HepG2 (cell line): ENCODE measurements around the gene SPAAR. TPM values are rescaled to one million over a fixed set of nuclear protein-coding genes. Genes with fewer than 3 reads are reported as not detected.

Experiments
- ATAC-seq: fragments of 200-7000 bp; cut with Tn5 transposase; 3 replicates; pipeline ENCODE4 v1.9.1; 2020; ENCODE audit warnings: mild to moderate bottlenecking, moderate library complexity
- BruUV-seq: library from RNA; stranded (reverse); fragments of 400-500 nt; replicated peaks from 2 replicates; lab custom pipeline; 2021; lab: Mats Ljungman, UMichigan
- CTCF ChIA-PET: fragments of 300-600 bp; formaldehyde crosslinking; extraction: SDS; loops from one replicate; lab custom pipeline; 2021; ENCODE audit warnings: low total read pairs, inconsistent platforms, low intra/inter-chr PET ratio; lab: Yijun Ruan, JAX
- POLR2A ChIA-PET: fragments of 350-600 bp; sonication (Branson Sonifier 250); formaldehyde crosslinking; loops from one replicate; lab custom pipeline; 2020; ENCODE audit warnings: antibody characterized with exemption, inconsistent platforms; lab: Yijun Ruan, JAX
- DNase-seq: peaks from one replicate; pipeline ENCODE4 v3.0.0-alpha.2; 2015; ENCODE audit warnings: low spot score
- FAIRE-seq: peaks from 3 replicates; lab custom pipeline; 2011; peaks lifted over from hg19 to GRCh38; lab: Jason Lieb, UNC
- H2AFZ ChIP-seq: one replicate; pipeline ENCODE4 v1.6.1; 2011; ENCODE audit warnings: low read length, inconsistent platforms
- H3K27ac ChIP-seq: fragments of 300-600 bp; 3 replicates; pipeline ENCODE4 v1.8.0; 2011; ENCODE audit warnings: mixed run types, mild to moderate bottlenecking, mixed read lengths, low read length, inconsistent platforms; ENCODE audit not compliant: insufficient read depth; ENCODE audit errors: extremely low read length
- H3K27me3 ChIP-seq, 2 experiments: fragments of 200-600 bp in 1 of 2; 2 replicates in 1 of 2; 3 replicates in 1 of 2; pipeline versions ENCODE4 v1.6.0 to v1.8.0; 2011; ENCODE audit warnings: low read length in 2 of 2, mild to moderate bottlenecking in 2 of 2, moderate library complexity in 2 of 2, inconsistent platforms in 1 of 2; ENCODE audit not compliant: insufficient read depth in 2 of 2, control insufficient read depth in 1 of 2
- H3K36me3 ChIP-seq, 2 experiments: fragments of 200-600 bp in 1 of 2; replicated peaks in 1 of 2; 2 replicates in 1 of 2; 3 replicates in 1 of 2; pipeline versions ENCODE4 v1.5.1 to v1.8.0; 2011; ENCODE audit warnings: low read length in 2 of 2, inconsistent platforms in 1 of 2; ENCODE audit not compliant: insufficient read depth in 2 of 2, control insufficient read depth in 1 of 2
- H3K4me1 ChIP-seq: 2 replicates; pipeline ENCODE4 v1.5.1; 2012; ENCODE audit warnings: low read length, inconsistent platforms; ENCODE audit not compliant: insufficient read depth
- H3K4me2 ChIP-seq: 2 replicates; pipeline ENCODE4 v1.6.0; 2011; ENCODE audit warnings: low read depth, low read length, inconsistent platforms
- H3K4me3 ChIP-seq, 3 experiments: fragments of 200-600 bp in 1 of 3; sonication (generic), shearing (Covaris generic) in 1 of 3; replicated peaks in 1 of 3; 2 replicates each; pipeline ENCODE4 v1.5.1; 2011 to 2016; ENCODE audit warnings: low read length in 3 of 3, inconsistent platforms in 2 of 3, low read depth in 2 of 3, mild to moderate bottlenecking in 2 of 3, control low read depth in 1 of 3, mixed read lengths in 1 of 3; ENCODE audit not compliant: insufficient read depth in 1 of 3
- H3K79me2 ChIP-seq: one replicate; pipeline ENCODE4 v1.6.1; 2011; ENCODE audit warnings: low read length, inconsistent platforms; ENCODE audit not compliant: insufficient read depth
- H3K9ac ChIP-seq: 2 replicates; pipeline ENCODE4 v1.6.0; 2011; ENCODE audit warnings: mild to moderate bottlenecking, low read depth, low read length, inconsistent platforms; ENCODE audit not compliant: insufficient read depth
- H3K9me3 ChIP-seq: 2 replicates; pipeline ENCODE4 v1.5.1; 2012; ENCODE audit warnings: mild to moderate bottlenecking, low read length
- H4K20me1 ChIP-seq: 2 replicates; pipeline ENCODE4 v1.6.0; 2011; ENCODE audit warnings: inconsistent platforms, mild to moderate bottlenecking, low read length, moderate library complexity; ENCODE audit not compliant: insufficient read depth
- BORCS8-MEF2B ChIP-seq: sonication (generic); formaldehyde crosslinking; IDR thresholded peaks from 2 replicates; pipeline ENCODE4 v1.8.0; 2022; ENCODE audit warnings: mild to moderate bottlenecking, missing genetic modification reagents
- GMEB2 ChIP-seq: IDR thresholded peaks from 2 replicates; pipeline ENCODE4 v1.6.1; 2016; ENCODE audit warnings: missing biosample characterization, missing genetic modification reagents, low read depth
- KDM5B ChIP-seq: sonication (generic); formaldehyde crosslinking; IDR thresholded peaks from 2 replicates; pipeline ENCODE4 v1.4.0; 2020; ENCODE audit warnings: missing genetic modification reagents, mild to moderate bottlenecking, borderline replicate concordance
- MXD4 ChIP-seq: IDR thresholded peaks from 2 replicates; pipeline ENCODE4 v1.6.1; 2016; ENCODE audit warnings: mild to moderate bottlenecking, missing biosample characterization, missing genetic modification reagents
- MYC ChIP-seq: sonication (generic); formaldehyde crosslinking; IDR thresholded peaks from 2 replicates; pipeline ENCODE4 v1.9.0; 2021; ENCODE audit warnings: missing genetic modification reagents, borderline replicate concordance
- ONECUT2 ChIP-seq: sonication (generic); formaldehyde crosslinking; IDR thresholded peaks from 2 replicates; pipeline ENCODE4 v1.4.0; 2020; ENCODE audit warnings: missing genetic modification reagents
- ZFP1 ChIP-seq: IDR thresholded peaks from 2 replicates; pipeline ENCODE4 v1.6.1; 2016
- ZNF33B ChIP-seq: sonication (generic); formaldehyde crosslinking; IDR thresholded peaks from 2 replicates; pipeline ENCODE4 v1.5.1; 2020; ENCODE audit warnings: mild to moderate bottlenecking, missing genetic modification reagents
- ZNF562 ChIP-seq: sonication (generic); formaldehyde crosslinking; IDR thresholded peaks from 2 replicates; pipeline ENCODE4 v1.8.0; 2022; ENCODE audit warnings: missing genetic modification reagents, borderline replicate concordance
- WGBS: methylation state at CpG from one replicate; pipeline ENCODE4 v1.1.6; 2017; ENCODE audit warnings: low lambda C conversion rate; 5-methylcytosine and 5-hydroxymethylcytosine counted together
- in situ Hi-C: cut with HindIII; loops from 2 replicates; pipeline ENCODE4 v1.10.0; 2017; ENCODE audit warnings: low pct_unique_long_range_greater_than_20kb; ENCODE audit not compliant: extremely low pct_ligation_motif_present
- intact Hi-C: fragments of 100-400 bp; cut with micrococcal nuclease; formaldehyde crosslinking; loops from one replicate; pipeline ENCODE4 v1.10.0; 2022; ENCODE audit not compliant: unreplicated experiment
- polyA plus RNA-seq, 8 experiments: library from polyadenylated mRNA; depleted of rRNA in 3 of 8; stranded (reverse) in 7 of 8; unstranded in 1 of 8; fragments of >200 nt; fragmentation: Illumina TruSeq in 4 of 8; extraction: Trizol in 4 of 8; gene quantifications; 2 replicates each; pipeline versions ENCODE4 v1.2.1 to v1.2.3, GENCODE V29; 2011 to 2016; ENCODE audit warnings: low read depth in 4 of 8, missing spikeins in 1 of 8, mixed read lengths in 1 of 8; ENCODE audit not compliant: insufficient read depth in 1 of 8
- total RNA-seq, 5 experiments: library from RNA; depleted of rRNA; stranded (reverse); fragments of >200 nt; fragmentation: Illumina TruSeq; extraction: Trizol; gene quantifications; 2 replicates each; pipeline ENCODE4 v1.2.3, GENCODE V29; 2016; ENCODE audit warnings: low read depth in 1 of 5

Gene SPAAR
- total and polyA plus RNA-seq, 2 of the 13 experiments (the other 11 are each of a cell fraction or from before 2014, with no cell fraction given): 0.07 TPM; not detected in 1

- in situ Hi-C loops (no loop called here), intact Hi-C loops (no loop called here)
- H3K79me2 ChIP-seq: no peaks in the 10 kb centered on the region
- CTCF ChIA-PET: no interaction called here
- no peak overlapping the region for H3K27ac ChIP-seq
- H3K4me2 ChIP-seq: no peak overlapping the region
- no peaks in the 10 kb centered on the region for H3K9me3 ChIP-seq
- no peak overlapping the region for H3K9ac ChIP-seq
- H3K4me1 ChIP-seq: peaks cover 9% of the 10 kb centered on the region
- H3K36me3 ChIP-seq: no peaks in the 10 kb centered on the region
- ATAC-seq (no peak), DNase-seq (no peak), FAIRE-seq (no peak)
- POLR2A ChIA-PET: no interaction called here
- WGBS: 45% methylated on average over 8 of the region's 10 CpGs
- H3K4me3 ChIP-seq: no peak overlapping the region
- no peak overlapping the region for H2AFZ ChIP-seq
- H3K27me3 ChIP-seq: peaks cover 0 to 6% of the 10 kb centered on the region in 2 experiments; a peak in 2 of 5 replicates
- TF ChIP-seq MYC (CRISPR knock-in tag): no peak
- no peak for TF ChIP-seq BORCS8-MEF2B
- TF ChIP-seq GMEB2 (CRISPR knock-in tag): no peak
- TF ChIP-seq ZNF562 (CRISPR knock-in tag): no peak
- TF ChIP-seq MXD4 (CRISPR knock-in tag): no peak
- no peak for TF ChIP-seq ZNF33B (CRISPR knock-in tag)
- no peak for TF ChIP-seq ONECUT2 (CRISPR knock-in tag)
- no peak for TF ChIP-seq KDM5B (CRISPR knock-in tag)
- no peak for TF ChIP-seq ZFP1
- BruUV-seq: no TSS peak
- H4K20me1 ChIP-seq: no peaks in the 10 kb centered on the region
Observed at GRCh38 chr9:35938474-35939356, 29.4 kb downstream of the SPAAR start.
